ENCODE measurements around the gene MB21D2.

Gene MB21D2

GRCh38 chr3:192914848-192915247 is 2.8 kb downstream of the MB21D2 start:
- no peak overlapping the region for H3K4me2 ChIP-seq (ENCODE audit: low read length)
- H3K4me1 ChIP-seq (ENCODE audit: insufficient read depth, low read length, severe bottlenecking), result no peaks in the 10 kb centered on the region
- no peak overlapping the region for H3K4me3 ChIP-seq (ENCODE audit: low read depth, low read length, poor library complexity, severe bottlenecking)
- H3K36me3 ChIP-seq (ENCODE audit: insufficient read depth, low read length), result no peaks in the 10 kb centered on the region
- H3K79me2 ChIP-seq (ENCODE audit: insufficient read depth, low read length), result no peaks in the 10 kb centered on the region
- no peak overlapping the region for H2AFZ ChIP-seq (ENCODE audit: low read length)
- H3K9me2 ChIP-seq (ENCODE audit: low read depth, low read length), result no peaks in the 10 kb centered on the region
- peaks cover 9% of the 10 kb centered on the region; the same call in 1 of the 2 replicates for H3K27me3 ChIP-seq (ENCODE audit: insufficient read depth, low read length)
- no peak overlapping the region for H3K9ac ChIP-seq (ENCODE audit: low read length)
- TF ChIP-seq EZH2 (IDR thresholded peaks at IDR 0.05; ENCODE audit: borderline replicate concordance, low read length) (no peak), CTCF (IDR thresholded peaks at IDR 0.05; ENCODE audit: low read length) (no peak)
- no peak overlapping the region for H3K27ac ChIP-seq (ENCODE audit: low read depth, low read length, poor library complexity, severe bottlenecking)
- H3F3A ChIP-seq (ENCODE audit: insufficient read depth, low read length), result no peaks in the 10 kb centered on the region
- no peaks in the 10 kb centered on the region for H3K9me3 ChIP-seq (ENCODE audit: low read length)
- no peaks in the 10 kb centered on the region for H4K20me1 ChIP-seq (ENCODE audit: insufficient read depth, low read length)

GRCh38 chr3:192913540-192913939 is 4.1 kb downstream of the MB21D2 start:
- no peaks in the 10 kb centered on the region for H3K4me1 ChIP-seq (ENCODE audit: insufficient read depth, low read length, severe bottlenecking)
- no peaks in the 10 kb centered on the region for H3K79me2 ChIP-seq (ENCODE audit: insufficient read depth, low read length)

GRCh38 chr3:192911293-192911692 is 6.4 kb downstream of the MB21D2 start:
- no peaks in the 10 kb centered on the region for H3F3A ChIP-seq (ENCODE audit: insufficient read depth, low read length)
- H3K27ac ChIP-seq (ENCODE audit: low read depth, low read length, poor library complexity, severe bottlenecking), result no peak overlapping the region
- no peak overlapping the region for H3K4me2 ChIP-seq (ENCODE audit: low read length)
- H3K4me1 ChIP-seq (ENCODE audit: insufficient read depth, low read length, severe bottlenecking), result no peaks in the 10 kb centered on the region
- no peaks in the 10 kb centered on the region for H3K36me3 ChIP-seq (ENCODE audit: insufficient read depth, low read length)
- H3K79me2 ChIP-seq (ENCODE audit: insufficient read depth, low read length), result no peaks in the 10 kb centered on the region
- H4K20me1 ChIP-seq (ENCODE audit: insufficient read depth, low read length), result no peaks in the 10 kb centered on the region
- TF ChIP-seq EZH2 (IDR thresholded peaks at IDR 0.05; ENCODE audit: borderline replicate concordance, low read length) (no peak), CTCF (IDR thresholded peaks at IDR 0.05; ENCODE audit: low read length) (no peak)
- H2AFZ ChIP-seq (ENCODE audit: low read length), result no peak overlapping the region
- no peaks in the 10 kb centered on the region for H3K9me3 ChIP-seq (ENCODE audit: low read length)
- no peak overlapping the region for H3K9ac ChIP-seq (ENCODE audit: low read length)
- no peak overlapping the region for H3K4me3 ChIP-seq (ENCODE audit: low read depth, low read length, poor library complexity, severe bottlenecking)
- no peaks in the 10 kb centered on the region for H3K9me2 ChIP-seq (ENCODE audit: low read depth, low read length)
- no peaks in the 10 kb centered on the region for H3K27me3 ChIP-seq (ENCODE audit: insufficient read depth, low read length)

More at GRCh38 chr3:192913540-192913939, 4.1 kb downstream of the MB21D2 start:
- H3K4me3 ChIP-seq (ENCODE audit: low read depth, low read length, poor library complexity, severe bottlenecking), result no peak overlapping the region
- H3K9me3 ChIP-seq (ENCODE audit: low read length), result no peaks in the 10 kb centered on the region
- no peak overlapping the region for H3K4me2 ChIP-seq (ENCODE audit: low read length)
- H3F3A ChIP-seq (ENCODE audit: insufficient read depth, low read length), result no peaks in the 10 kb centered on the region
- H3K9me2 ChIP-seq (ENCODE audit: low read depth, low read length), result no peaks in the 10 kb centered on the region
- H4K20me1 ChIP-seq (ENCODE audit: insufficient read depth, low read length), result no peaks in the 10 kb centered on the region
- no peak overlapping the region for H2AFZ ChIP-seq (ENCODE audit: low read length)
- H3K27me3 ChIP-seq (ENCODE audit: insufficient read depth, low read length), result peaks cover 9% of the 10 kb centered on the region; the same call in 1 of the 2 replicates
- no peak for TF ChIP-seq CTCF (IDR thresholded peaks at IDR 0.05; ENCODE audit: low read length)
- TF ChIP-seq EZH2 (IDR thresholded peaks at IDR 0.05; ENCODE audit: borderline replicate concordance, low read length), result no peak
- H3K36me3 ChIP-seq (ENCODE audit: insufficient read depth, low read length), result no peaks in the 10 kb centered on the region
- no peak overlapping the region for H3K27ac ChIP-seq (ENCODE audit: low read depth, low read length, poor library complexity, severe bottlenecking)
- no peak overlapping the region for H3K9ac ChIP-seq (ENCODE audit: low read length)

Data from OCI-LY1 (cell line).